NAMALWA (cell line): ENCODE data around the gene ST6GALNAC5.

Source experiments
- DNase-seq: peaks from one replicate; pipeline ENCODE4 v3.0.0-alpha.2; 2015; ENCODE audit warnings: low spot score

ST6GALNAC5 gene

DNA sequence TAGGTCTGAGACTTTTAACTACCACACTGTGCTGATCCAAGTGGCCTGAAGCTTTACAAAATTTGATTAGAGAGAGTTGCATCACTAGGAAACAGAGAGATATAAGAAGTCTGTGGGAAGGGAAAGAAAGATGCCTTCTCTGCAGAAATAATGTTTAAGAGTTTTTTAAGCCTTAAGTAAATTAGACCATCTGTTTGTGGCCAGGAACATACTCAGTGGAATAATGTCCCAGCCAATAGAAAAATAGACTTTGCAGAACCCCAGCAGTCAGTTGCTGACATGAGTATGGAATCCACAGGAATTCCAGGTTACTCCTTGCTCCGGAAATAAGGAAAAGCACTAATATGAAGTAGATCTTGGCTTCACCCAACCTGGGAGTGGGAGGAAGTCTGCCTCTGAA, 144.8 kb downstream of the ST6GALNAC5 start:
- DNase-seq, result no peak

DNA sequence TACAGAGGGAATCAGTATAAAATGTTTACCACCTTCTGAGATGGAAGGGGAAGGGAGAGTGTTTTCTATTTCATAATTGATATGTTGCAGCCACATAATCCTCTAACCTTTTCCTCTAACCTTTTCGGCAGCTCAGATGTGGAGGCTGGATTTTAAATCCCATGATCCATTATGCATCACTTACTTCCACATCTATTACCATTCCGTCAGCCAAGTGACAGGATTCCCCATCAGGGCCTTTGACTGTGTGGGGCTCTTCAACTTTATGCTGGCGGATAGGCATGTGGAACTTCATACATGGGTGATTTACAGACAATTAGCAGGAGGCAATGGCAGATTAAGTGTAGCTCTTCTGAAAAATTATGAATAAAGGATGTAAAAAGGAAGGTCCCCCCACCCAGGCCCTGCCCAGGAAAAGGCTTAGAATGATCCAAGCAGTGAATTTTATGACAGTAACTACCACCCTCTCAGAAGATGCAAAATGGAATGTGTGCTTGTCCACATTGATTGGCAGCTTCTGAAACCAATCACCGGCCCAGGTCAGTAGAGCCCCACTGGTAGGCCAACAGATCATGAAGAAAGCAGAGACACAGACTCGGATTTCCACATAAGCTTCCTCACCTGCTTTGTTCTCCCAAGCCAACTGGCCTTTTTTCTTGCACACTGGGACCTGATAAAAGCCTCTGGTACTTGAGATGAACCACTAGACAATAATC, 147.0 kb downstream of the ST6GALNAC5 start:
- DNase-seq, result no peak

- DNase-seq, result no peak
These were observed 148.6 kb downstream of the ST6GALNAC5 start for GRCh38 chr1:77015748-77016341.

GRCh38 chr1:77016386-77016985, 149.2 kb downstream of the ST6GALNAC5 start:
- no peak for DNase-seq

- no peak for DNase-seq
These were observed 151.0 kb downstream of the ST6GALNAC5 start for GRCh38 chr1:77018311-77018710.

DNA sequence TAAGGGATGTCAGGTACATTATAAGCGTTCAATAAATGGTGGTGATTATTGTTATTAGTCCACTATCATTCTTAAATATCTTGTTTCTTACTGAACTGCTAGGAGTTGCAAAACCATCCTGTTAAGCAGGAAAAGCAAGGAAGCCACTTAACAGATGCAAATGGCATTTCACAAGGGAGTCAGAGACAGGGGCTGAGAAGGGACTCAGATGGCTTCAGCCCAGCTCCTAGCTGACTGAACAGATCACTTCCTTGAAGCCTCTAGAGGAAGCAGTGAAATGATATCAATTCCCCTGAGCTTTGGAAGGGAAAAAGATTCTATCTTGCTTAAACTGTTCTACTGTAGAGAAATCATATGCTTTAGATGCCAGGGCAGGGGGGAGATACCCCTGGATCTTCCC, 151.5 kb downstream of the ST6GALNAC5 start:
- DNase-seq, result no peak

DNA sequence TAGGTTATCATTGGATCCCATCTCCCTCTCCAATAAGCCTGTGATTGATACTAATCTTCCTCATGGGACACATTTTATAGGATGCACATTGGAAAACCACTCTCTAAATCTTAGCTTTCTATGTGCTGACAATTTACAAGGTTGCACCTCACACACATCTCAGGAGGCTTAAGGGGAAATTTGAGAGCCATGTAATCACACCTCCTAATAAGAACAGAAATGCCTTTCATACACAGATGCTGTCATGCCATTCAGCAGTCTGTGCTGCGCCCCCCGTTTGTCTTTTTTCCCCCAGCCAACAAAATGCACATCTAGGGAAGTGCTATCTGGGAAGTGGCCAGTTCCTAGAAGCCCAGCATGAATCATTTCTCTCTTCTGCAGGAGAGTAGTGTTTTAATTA, 154.5 kb downstream of the ST6GALNAC5 start:
- no peak for DNase-seq

DNA sequence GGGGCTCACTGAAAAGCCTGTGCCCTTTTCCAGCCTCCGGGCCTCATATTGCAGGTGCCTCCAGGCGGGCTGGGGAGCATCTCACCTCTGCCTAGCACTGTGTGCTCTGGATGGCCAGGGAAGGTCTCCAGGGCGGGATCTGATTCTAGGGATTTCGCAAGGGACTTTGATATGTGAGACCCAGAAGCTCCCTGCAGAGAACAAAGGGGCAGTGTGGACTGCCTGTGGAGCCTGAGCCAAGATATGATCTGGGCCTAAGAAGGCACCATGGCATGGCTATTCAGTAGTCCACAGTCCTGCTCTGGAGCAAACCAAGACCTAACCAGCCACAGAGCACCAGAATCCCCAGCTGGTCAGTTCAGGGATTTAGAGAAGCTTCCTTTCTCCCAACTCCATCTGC, 157.2 kb downstream of the ST6GALNAC5 start:
- no peak for DNase-seq

DNA sequence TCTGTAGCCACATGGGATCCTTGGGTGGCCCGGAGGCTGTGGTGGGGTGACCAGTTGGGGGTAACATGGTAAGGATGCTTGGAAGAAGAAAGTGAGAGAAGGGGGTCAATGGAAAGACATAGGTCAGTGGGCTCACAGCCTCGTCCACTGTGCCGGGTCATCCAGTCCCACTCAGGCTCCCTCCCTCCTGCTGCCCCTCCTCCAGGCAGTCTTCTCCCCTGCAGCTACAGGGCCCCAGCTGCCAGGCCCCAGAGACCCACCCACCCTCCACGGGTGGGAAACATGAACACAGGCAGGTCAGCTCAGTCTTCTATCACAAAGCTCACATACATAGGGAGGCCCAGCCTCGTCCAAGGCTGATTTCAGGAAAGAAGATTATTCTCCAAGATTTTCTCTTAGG, 158.3 kb downstream of the ST6GALNAC5 start:
- no peak for DNase-seq

- DNase-seq, result no peak
These were observed 158.9 kb downstream of the ST6GALNAC5 start for GRCh38 chr1:77026135-77026534.

- DNase-seq, result no peak
These were observed 159.4 kb downstream of the ST6GALNAC5 start for GRCh38 chr1:77026640-77027039.

DNA sequence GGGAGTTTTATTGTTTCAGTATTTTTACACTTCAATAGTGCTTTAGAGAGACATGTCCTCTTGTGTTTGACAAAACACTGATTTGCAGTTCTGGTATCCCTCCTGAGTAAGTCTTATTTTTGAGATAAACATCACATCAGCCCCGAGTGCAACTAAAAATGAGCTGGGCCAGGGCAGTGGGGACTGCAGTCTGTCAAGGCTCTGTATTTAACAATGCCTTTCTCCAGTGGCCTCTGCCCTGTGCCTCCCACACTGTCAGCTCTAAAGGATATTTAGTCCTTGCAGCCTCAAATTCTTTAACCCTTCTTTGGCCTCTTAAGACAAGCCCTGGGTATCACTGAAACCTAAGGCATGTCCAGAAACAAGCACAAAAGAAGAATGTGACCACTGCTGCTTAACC, 160.6 kb downstream of the ST6GALNAC5 start:
- DNase-seq, result no peak

DNA sequence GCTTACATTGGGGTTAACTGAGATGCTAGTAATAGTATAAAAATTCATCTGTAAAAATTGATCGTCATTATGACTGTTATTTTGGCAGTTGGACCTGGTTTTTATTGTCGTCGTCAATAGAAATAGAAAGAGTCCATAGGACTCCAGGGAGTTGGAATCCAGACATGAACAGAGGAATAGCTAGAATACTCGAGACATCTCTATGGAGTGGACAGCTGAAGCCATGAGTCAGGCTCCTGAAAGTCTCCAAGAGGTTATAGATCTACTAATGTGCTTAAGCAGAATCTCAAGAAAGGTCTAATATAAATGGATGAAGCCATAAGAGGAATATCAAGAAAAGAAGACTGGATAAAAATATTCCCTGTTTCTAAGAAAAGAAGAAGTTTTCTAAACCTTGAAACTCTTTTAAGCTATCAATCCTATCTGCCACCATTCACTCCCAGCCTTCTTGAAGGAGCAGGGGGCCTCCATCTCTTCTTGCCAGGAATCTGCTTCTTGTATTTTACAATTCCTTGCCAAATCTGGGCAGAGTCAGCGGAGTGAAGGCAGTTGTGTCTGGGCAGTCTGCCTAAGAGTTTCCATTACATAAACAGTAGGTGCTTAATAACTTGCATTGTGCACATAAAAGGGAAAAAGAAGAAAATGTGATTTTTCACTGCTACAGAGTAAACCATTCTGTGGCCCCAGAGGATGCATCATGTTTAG, 163.3 kb downstream of the ST6GALNAC5 start:
- no peak for DNase-seq

DNA sequence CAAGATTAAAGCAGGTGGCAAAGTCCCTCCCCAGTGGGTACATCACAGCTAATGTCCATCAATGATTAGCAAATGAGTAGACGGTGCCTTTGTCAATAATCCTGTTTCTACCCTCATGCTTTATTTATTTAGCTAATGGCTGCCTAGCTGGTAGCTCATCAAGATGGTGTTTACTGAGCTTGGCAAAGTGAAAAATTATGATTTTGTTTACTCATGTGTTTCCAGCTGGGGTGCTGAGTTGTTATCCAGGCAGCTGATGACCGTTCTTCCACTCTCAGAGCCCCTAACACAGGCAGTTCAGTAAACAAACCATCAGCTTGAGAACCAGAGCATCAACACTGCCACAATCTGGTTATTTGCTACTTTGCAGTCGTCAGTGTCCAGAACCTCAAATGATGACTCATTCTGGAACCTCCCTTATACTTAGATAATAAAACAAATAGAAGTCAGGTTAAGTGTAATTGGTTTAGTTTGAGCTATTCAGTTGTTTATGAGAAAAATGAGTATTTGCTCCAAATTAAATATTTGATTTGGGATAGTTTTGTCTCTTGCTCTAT, 163.9 kb downstream of the ST6GALNAC5 start:
- DNase-seq, result no peak

GRCh38 chr1:77036560-77036959, 169.3 kb downstream of the ST6GALNAC5 start:
- peak; percentile 14 for DNase-seq

- DNase-seq, result no peak
These were observed 169.8 kb downstream of the ST6GALNAC5 start for GRCh38 chr1:77037038-77037437.

GRCh38 chr1:77038000-77038399, 170.7 kb downstream of the ST6GALNAC5 start:
- DNase-seq, result no peak

GRCh38 chr1:77039111-77039510, 171.8 kb downstream of the ST6GALNAC5 start:
- no peak for DNase-seq

DNA sequence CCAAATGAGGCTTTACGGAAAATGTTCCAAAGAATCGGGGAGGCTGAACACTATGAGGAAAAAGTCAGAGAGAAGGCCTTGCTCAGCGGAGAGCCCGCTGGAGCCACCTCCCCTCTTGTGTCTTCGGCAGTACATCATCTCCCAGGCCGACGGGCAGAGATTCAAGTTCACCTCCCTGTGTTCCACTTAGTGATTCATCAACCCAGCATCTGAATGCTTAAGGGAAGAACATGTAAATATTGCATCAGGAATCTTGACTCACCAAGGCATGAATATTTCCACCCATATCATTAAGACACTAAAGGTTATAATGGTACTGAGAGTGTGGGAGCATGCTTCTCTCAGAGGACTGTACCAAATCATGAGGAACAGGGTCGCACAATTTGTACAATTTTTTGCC, 172.5 kb downstream of the ST6GALNAC5 start:
- DNase-seq, result no peak

GRCh38 chr1:77040826-77041225, 173.5 kb downstream of the ST6GALNAC5 start:
- DNase-seq, result no peak

GRCh38 chr1:77044133-77044849, 177.0 kb downstream of the ST6GALNAC5 start:
- DNase-seq, result no peak

- DNase-seq, result no peak
These were observed 180.3 kb downstream of the ST6GALNAC5 start for GRCh38 chr1:77047575-77047974.
